Heart left ventricle (tissue), 16 donors: ENCODE measurements around the gene APOA1. TPM values are rescaled to one million over a fixed set of nuclear protein-coding genes. Genes with fewer than 3 reads are reported as not detected.

Experiments used
- ATAC-seq, 4 donors: fragments of 200-7000 bp; cut with Tn5 transposase; one replicate each; pipeline ENCODE4 v1.9.1; 2020 to 2022; ENCODE audit warnings: moderate library complexity in 4 of 4, mild to moderate bottlenecking in 3 of 4, moderate number of reproducible peaks in 1 of 4
- DNase-seq, 5 donors: peaks; one replicate each; pipeline ENCODE4 v3.0.0-alpha.2; 2020
- H3K27ac ChIP-seq, 12 donors: fragments of 200-600 bp; sonication (generic) in 4 of 12; one replicate each; pipeline versions ENCODE4 v1.5.0 to v1.8.0; 2016 to 2022; ENCODE audit warnings: mild to moderate bottlenecking in 2 of 12
- H3K27me3 ChIP-seq, 9 donors: fragments of 200-600 bp; sonication (generic) in 2 of 9; one replicate each; pipeline versions ENCODE4 v1.5.1 to v1.8.0; 2016 to 2022; ENCODE audit warnings: mild to moderate bottlenecking in 3 of 9
- H3K36me3 ChIP-seq, 9 donors: fragments of 200-600 bp; sonication (generic) in 2 of 9; one replicate each; pipeline versions ENCODE4 v1.5.0 to v1.8.0; 2018 to 2022; ENCODE audit warnings: mild to moderate bottlenecking in 2 of 9
- H3K4me1 ChIP-seq, 12 donors: fragments of 200-600 bp; sonication (generic) in 4 of 12; one replicate each; pipeline versions ENCODE4 v1.5.0 to v1.8.0; 2016 to 2022; ENCODE audit warnings: mild to moderate bottlenecking in 3 of 12
- H3K4me3 ChIP-seq, 12 donors: fragments of 200-600 bp; sonication (generic) in 4 of 12; one replicate each; pipeline versions ENCODE4 v1.5.0 to v1.8.0; 2017 to 2022; ENCODE audit warnings: mild to moderate bottlenecking in 9 of 12, moderate library complexity in 4 of 12
- H3K9me3 ChIP-seq, 12 donors: fragments of 200-600 bp; sonication (generic) in 4 of 12; one replicate each; pipeline versions ENCODE4 v1.5.0 to v1.8.0; 2016 to 2022; ENCODE audit warnings: mild to moderate bottlenecking in 1 of 12
- POLR2A ChIP-seq, 2 donors: fragments of 450-650 bp; IDR thresholded peaks; one replicate each; pipeline ENCODE4 v1.6.1; 2017; ENCODE audit warnings: antibody characterized with exemption in 2 of 2, mild to moderate bottlenecking in 2 of 2, moderate library complexity in 2 of 2
- WGBS, 4 donors: extraction: QIAGEN DNeasy Blood & Tissue Kit in 2 of 4; methylation state at CpG; one replicate each; pipeline versions ENCODE4 v1.1.5 to v1.1.7; 2013 to 2018; 5-methylcytosine and 5-hydroxymethylcytosine counted together
- intact Hi-C, 10 donors: fragments of 100-400 bp; cut with DNase I; formaldehyde crosslinking; loops; one replicate each; pipeline versions ENCODE4 v1.11.1 to v1.14.2; 2022
- polyA plus RNA-seq, 2 donors: library from polyadenylated mRNA; stranded (reverse); fragments of 200-250 nt; gene quantifications; one replicate each; pipeline ENCODE4 v1.2.3, GENCODE V29; 2013
- total RNA-seq, 9 donors: library from RNA; depleted of rRNA in 2 of 9; stranded (reverse); fragments of >200 nt in 2 of 9; fragmentation: NEBNext Ultra II Directional in 3 of 9; extraction: Animal tissue kit (Norgen Biotek cat#: 25700) in 3 of 9; gene quantifications; one replicate each; pipeline versions ENCODE4 v1.1.0 to v1.2.4, GENCODE V29; 2016 to 2023
- TF ChIP-seq, protein P1 (sequence below), 12 donors: fragments of 200-600 bp; sonication (generic) in 4 of 12; IDR thresholded peaks; one replicate each; pipeline versions ENCODE4 v1.5.0 to v1.8.0; 2018 to 2022; ENCODE audit warnings: antibody characterized with exemption in 12 of 12, mild to moderate bottlenecking in 5 of 12
- donor health status: ischemic (EF 13 %, LVEDD 7.1; RV severe dilation, severe dysfunction).
- donor health status: healthy with polysubstance abuse.
- donor health status: DM: no; HTN: yes; CAD: no.
- donor health status: DM: no; HTN: no; CAD: no.
- donor health status: ischemic (EF 25% LVEDD 6.9; RV normal size, moderate dysfunction).
- donor health status: ischemic (EF 25% LVEDD 5.7; RV mildly dilated, moderate dysfunction).
- donor health status: healthy.
- donor health status: DM: yes; HTN: yes; CAD: no.
- donor health status: ischemic (EF 35%, LVEDD 5.7; RV mildly dilated, moderate dysfunction).
- donor health status: nonischemic (EF 11% LVEDD 7.7; RV severe dilation, severe dysfunction).
- donor health status: DM: yes; HTN: yes; CAD: no.
- donor health status: PGD.
- donor health status: ischemic (EF 29% LVEDD 5.4; RV normal size, mild dysfunction).
- donor health status: nonischemic (EF 23%, LVEDD 6.1; RV moderate dilation, normal function).

The APOA1 gene
- total and polyA plus RNA-seq, 11 donors: 10.0 to 422 (median 61.4) TPM

GRCh38 chr11:116786966-116787365 lies 50.5 kb downstream of the APOA1 start:
- Histone ChIP-seq H3K4me3 (peak overlapping the region; percentile 74 to 99 (median 96)), H3K27me3 (no peaks in the 10 kb centered on the region), H3K9me3 (no peaks in the 10 kb centered on the region), H3K4me1 (peaks cover 0 to 31% (median 16%) of the 10 kb centered on the region in 12 donors), H3K27ac (peak overlapping the region in 4 of 12 donors; percentile 80 to 89 (median 84)), H3K36me3 (peaks cover 3 to 50% (median 46%) of the 10 kb centered on the region in 9 donors)
- ATAC-seq (no peak), DNase-seq (no peak)
- 69 to 71% (median 70%) methylated on average over 5 of the region's 5 CpGs for WGBS, 4 donors
- intact Hi-C loops: loop anchor here in 4 of 10 donors (5.0 to 10.0 kb wide), 3 partner anchors 435 to 448 kb away; partner anchors contain the start of genes PCSK7 (in 1 of the 4) and RNF214 (in 1 of the 4)
- TF ChIP-seq, protein P1, sequence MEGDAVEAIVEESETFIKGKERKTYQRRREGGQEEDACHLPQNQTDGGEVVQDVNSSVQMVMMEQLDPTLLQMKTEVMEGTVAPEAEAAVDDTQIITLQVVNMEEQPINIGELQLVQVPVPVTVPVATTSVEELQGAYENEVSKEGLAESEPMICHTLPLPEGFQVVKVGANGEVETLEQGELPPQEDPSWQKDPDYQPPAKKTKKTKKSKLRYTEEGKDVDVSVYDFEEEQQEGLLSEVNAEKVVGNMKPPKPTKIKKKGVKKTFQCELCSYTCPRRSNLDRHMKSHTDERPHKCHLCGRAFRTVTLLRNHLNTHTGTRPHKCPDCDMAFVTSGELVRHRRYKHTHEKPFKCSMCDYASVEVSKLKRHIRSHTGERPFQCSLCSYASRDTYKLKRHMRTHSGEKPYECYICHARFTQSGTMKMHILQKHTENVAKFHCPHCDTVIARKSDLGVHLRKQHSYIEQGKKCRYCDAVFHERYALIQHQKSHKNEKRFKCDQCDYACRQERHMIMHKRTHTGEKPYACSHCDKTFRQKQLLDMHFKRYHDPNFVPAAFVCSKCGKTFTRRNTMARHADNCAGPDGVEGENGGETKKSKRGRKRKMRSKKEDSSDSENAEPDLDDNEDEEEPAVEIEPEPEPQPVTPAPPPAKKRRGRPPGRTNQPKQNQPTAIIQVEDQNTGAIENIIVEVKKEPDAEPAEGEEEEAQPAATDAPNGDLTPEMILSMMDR (IDR thresholded peaks at IDR 0.05): no peak
- no peak for TF ChIP-seq POLR2A (IDR thresholded peaks at IDR 0.05)

- TF ChIP-seq, protein P1 (IDR thresholded peaks at IDR 0.05): no peak
- no peak for TF ChIP-seq POLR2A (IDR thresholded peaks at IDR 0.05)
- Histone ChIP-seq H3K27ac (no peak overlapping the region), H3K4me1 (peaks cover 0 to 27% (median 13%) of the 10 kb centered on the region in 12 donors), H3K9me3 (no peaks in the 10 kb centered on the region), H3K27me3 (no peaks in the 10 kb centered on the region), H3K36me3 (peaks cover 3 to 56% (median 53%) of the 10 kb centered on the region in 9 donors), H3K4me3 (peak overlapping the region in 3 of 12 donors; percentile 92 to 99 (median 96))
- WGBS, 4 donors: 82 to 100% (median 93%) methylated on average over 1 to 2 of the region's 2 CpGs
- intact Hi-C loops: loop anchor here in 4 of 10 donors (5.0 to 10.0 kb wide), 3 partner anchors 436 to 448 kb away; partner anchors contain the start of genes PCSK7 (in 1 of the 4) and RNF214 (in 1 of the 4)
- no peak for ATAC-seq
- no peak for DNase-seq
These were observed 51.1 kb downstream of the APOA1 start for GRCh38 chr11:116786326-116786725.

Other genes with a start within 250 kb of the APOA1 start
- gene BUD13, start 64.6 kb downstream of the APOA1 start, total RNA-seq: 10 to 100 TPM in 1 of 9 donors, 1 to 10 TPM in 8; 5.8 to 10.0 (median 7.1) TPM
- 1 to 10 TPM; 4.3 to 8.5 TPM for gene BUD13, start 64.6 kb downstream of the APOA1 start, polyA plus RNA-seq
- 10 to 100 TPM in 8 of 9 donors, 1 to 10 TPM in 1; 9.7 to 48.7 (median 27.1) TPM for gene ZPR1, start 49.6 kb downstream of the APOA1 start, total RNA-seq
- gene ZPR1, start 49.6 kb downstream of the APOA1 start, polyA plus RNA-seq: 10 to 100 TPM in 1 of 2 donors, 1 to 10 TPM in 1; 6.2 to 59.4 TPM
- not detected for gene APOA5, start 45.7 kb downstream of the APOA1 start, total RNA-seq
- not detected for gene APOA5, start 45.7 kb downstream of the APOA1 start, polyA plus RNA-seq
- gene APOA4, start 14.3 kb downstream of the APOA1 start, total RNA-seq: not detected
- gene APOA4, start 14.3 kb downstream of the APOA1 start, polyA plus RNA-seq: under 1 TPM in 1 of 2 donors, not detected in 1; 0.86 TPM
- gene APOC3, start 7.7 kb downstream of the APOA1 start, total RNA-seq: 1 to 10 TPM in 1 of 9 donors, under 1 TPM in 1, not detected in 7; 0.39 to 9.9 TPM
- gene APOC3, start 7.7 kb downstream of the APOA1 start, polyA plus RNA-seq: not detected